GM19463 (cell line): ENCODE results near the gene IL32.

Experiments
- ATAC-seq: cut with Tn5 transposase; IDR thresholded peaks from one replicate; pipeline ENCODE4 v1.9.1; 2021; ENCODE audit warnings: mild to moderate bottlenecking, moderate library complexity; ENCODE audit not compliant: unreplicated experiment

Gene IL32

GRCh38 chr16:3113765-3114479 is 48.5 kb downstream of the IL32 start:
- ATAC-seq, result no peak

GRCh38 chr16:3115003-3115402 is 49.6 kb downstream of the IL32 start:
- ATAC-seq, result no peak

GRCh38 chr16:3115561-3115960 is 50.1 kb downstream of the IL32 start:
- no peak for ATAC-seq

GRCh38 chr16:3118204-3118790 is 52.9 kb downstream of the IL32 start:
- ATAC-seq, result no peak

- ATAC-seq, result no peak
Measured at GRCh38 chr16:3118846-3119245, 53.4 kb downstream of the IL32 start.
